ENCODE data around the gene TANGO6.

TANGO6 gene

DNA sequence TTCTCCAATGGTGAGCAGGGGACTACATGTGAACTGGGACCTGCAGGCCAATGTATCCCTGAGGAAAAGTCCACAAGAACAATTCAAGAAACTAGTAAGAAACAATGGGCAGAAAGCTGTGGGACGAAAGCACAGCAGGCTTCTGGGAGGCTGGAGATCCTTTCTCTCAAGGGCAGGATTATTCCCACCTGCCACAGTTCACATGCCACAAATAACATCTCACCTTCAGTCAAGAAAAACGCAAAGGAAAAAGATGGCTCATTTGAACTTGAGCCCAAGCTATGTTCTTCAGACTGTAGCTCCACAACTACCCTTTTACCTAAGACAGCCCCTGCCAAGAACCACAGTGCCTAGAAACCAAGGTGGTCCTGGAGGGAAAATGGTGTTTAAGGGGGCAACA is 275.1 kb downstream of the TANGO6 start:
- Histone ChIP-seq H3K79me2 (ENCODE audit: insufficient read depth, low read length) (peaks cover 39% of the 10 kb centered on the region), H3K9me3 (ENCODE audit: insufficient read depth, low read length, severe bottlenecking) (no peaks in the 10 kb centered on the region), H3K4me2 (ENCODE audit: insufficient read depth, low read length) (no peak overlapping the region), H3K4me1 (ENCODE audit: insufficient read depth, low read length) (no peaks in the 10 kb centered on the region), H3K9ac (ENCODE audit: low read depth, low read length) (no peak overlapping the region), H2AFZ (ENCODE audit: low read depth, low read length) (no peak overlapping the region), H3K27me3 (ENCODE audit: insufficient read depth, low read length, poor library complexity) (no peaks in the 10 kb centered on the region), H3K4me3 (ENCODE audit: low read depth in 1 of 2, low read length in 2 of 2) (no peak overlapping the region), H3K27ac (ENCODE audit: low read length) (no peak overlapping the region), H3K36me3 (ENCODE audit: insufficient read depth, low read length) (peaks cover 87% of the 10 kb centered on the region), H4K20me1 (ENCODE audit: insufficient read depth, low read length) (peaks cover 72% of the 10 kb centered on the region)
- ATAC-seq (ENCODE audit: insufficient read depth, low read depth) (no peak), DNase-seq (no peak)
- TF ChIP-seq, protein P1, sequence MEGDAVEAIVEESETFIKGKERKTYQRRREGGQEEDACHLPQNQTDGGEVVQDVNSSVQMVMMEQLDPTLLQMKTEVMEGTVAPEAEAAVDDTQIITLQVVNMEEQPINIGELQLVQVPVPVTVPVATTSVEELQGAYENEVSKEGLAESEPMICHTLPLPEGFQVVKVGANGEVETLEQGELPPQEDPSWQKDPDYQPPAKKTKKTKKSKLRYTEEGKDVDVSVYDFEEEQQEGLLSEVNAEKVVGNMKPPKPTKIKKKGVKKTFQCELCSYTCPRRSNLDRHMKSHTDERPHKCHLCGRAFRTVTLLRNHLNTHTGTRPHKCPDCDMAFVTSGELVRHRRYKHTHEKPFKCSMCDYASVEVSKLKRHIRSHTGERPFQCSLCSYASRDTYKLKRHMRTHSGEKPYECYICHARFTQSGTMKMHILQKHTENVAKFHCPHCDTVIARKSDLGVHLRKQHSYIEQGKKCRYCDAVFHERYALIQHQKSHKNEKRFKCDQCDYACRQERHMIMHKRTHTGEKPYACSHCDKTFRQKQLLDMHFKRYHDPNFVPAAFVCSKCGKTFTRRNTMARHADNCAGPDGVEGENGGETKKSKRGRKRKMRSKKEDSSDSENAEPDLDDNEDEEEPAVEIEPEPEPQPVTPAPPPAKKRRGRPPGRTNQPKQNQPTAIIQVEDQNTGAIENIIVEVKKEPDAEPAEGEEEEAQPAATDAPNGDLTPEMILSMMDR (IDR thresholded peaks at IDR 0.05; ENCODE audit: borderline replicate concordance, extremely low read depth, low read length, poor library complexity, severe bottlenecking): no peak
- TF ChIP-seq EZH2 (IDR thresholded peaks at IDR 0.05; ENCODE audit: borderline replicate concordance, low read depth, low read length, severe bottlenecking): no peak

DNA sequence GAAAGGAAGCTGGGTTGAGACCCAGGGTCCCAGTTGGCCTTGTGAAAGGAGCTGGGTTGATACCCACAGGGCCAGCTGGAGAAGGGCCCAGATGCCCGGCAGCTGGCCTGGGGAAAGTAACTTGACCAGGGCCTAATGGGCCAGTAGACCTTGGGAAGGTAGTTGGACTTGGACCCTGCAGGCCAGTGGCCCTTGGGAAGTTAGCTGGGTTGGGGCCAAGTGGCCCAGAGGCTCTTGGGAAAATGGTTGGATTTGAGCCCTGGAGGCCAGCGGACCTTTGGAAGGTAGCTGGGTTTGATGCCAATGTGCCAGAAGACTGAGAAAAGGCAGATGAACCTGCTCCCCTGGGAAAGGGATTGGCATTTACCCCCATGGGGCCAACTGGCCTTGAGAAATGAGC is 275.7 kb downstream of the TANGO6 start:
- no peak overlapping the region for H3K4me3 ChIP-seq (ENCODE audit: low read depth in 1 of 2, low read length in 2 of 2)
- no peaks in the 10 kb centered on the region for H3K9me3 ChIP-seq (ENCODE audit: insufficient read depth, low read length, severe bottlenecking)
- no peak overlapping the region for H3K27ac ChIP-seq (ENCODE audit: low read length)
- H3K36me3 ChIP-seq (ENCODE audit: insufficient read depth, low read length): peaks cover 83% of the 10 kb centered on the region
- no peak for DNase-seq
- ATAC-seq (ENCODE audit: insufficient read depth, low read depth): no peak
- no peak overlapping the region for H3K4me2 ChIP-seq (ENCODE audit: insufficient read depth, low read length)
- no peak overlapping the region for H3K9ac ChIP-seq (ENCODE audit: low read depth, low read length)
- peaks cover 45% of the 10 kb centered on the region for H3K79me2 ChIP-seq (ENCODE audit: insufficient read depth, low read length)
- H4K20me1 ChIP-seq (ENCODE audit: insufficient read depth, low read length): peaks cover 74% of the 10 kb centered on the region
- H2AFZ ChIP-seq (ENCODE audit: low read depth, low read length): no peak overlapping the region
- no peaks in the 10 kb centered on the region for H3K27me3 ChIP-seq (ENCODE audit: insufficient read depth, low read length, poor library complexity)
- TF ChIP-seq EZH2 (IDR thresholded peaks at IDR 0.05; ENCODE audit: borderline replicate concordance, low read depth, low read length, severe bottlenecking): no peak
- TF ChIP-seq, protein P1 (IDR thresholded peaks at IDR 0.05; ENCODE audit: borderline replicate concordance, extremely low read depth, low read length, poor library complexity, severe bottlenecking): no peak
- no peaks in the 10 kb centered on the region for H3K4me1 ChIP-seq (ENCODE audit: insufficient read depth, low read length)

DNA sequence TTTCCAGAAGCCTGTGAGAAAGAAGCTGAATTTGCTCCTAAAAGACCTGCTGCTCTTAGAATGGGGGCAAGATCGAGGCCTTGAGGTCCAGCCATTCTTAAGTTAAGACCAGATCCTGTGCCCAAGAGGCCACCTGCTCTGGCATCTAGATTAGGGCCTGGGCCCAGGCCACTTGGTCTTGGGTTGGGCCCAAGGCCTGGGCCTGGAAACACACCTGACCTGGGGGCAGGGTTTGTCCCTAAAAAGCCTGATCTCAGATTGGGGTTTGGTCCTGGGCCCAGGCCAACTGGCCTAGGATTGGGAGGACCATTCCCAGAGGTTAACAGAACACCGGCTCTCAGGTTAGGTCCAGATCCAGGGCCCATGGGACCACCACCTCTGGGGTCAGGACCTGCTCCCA is 276.2 kb downstream of the TANGO6 start:
- DNase-seq (no peak), ATAC-seq (ENCODE audit: insufficient read depth, low read depth) (no peak)
- Histone ChIP-seq H3K27me3 (ENCODE audit: insufficient read depth, low read length, poor library complexity) (no peaks in the 10 kb centered on the region), H3K79me2 (ENCODE audit: insufficient read depth, low read length) (peaks cover 50% of the 10 kb centered on the region), H3K4me3 (ENCODE audit: low read depth in 1 of 2, low read length in 2 of 2) (no peak overlapping the region), H3K36me3 (ENCODE audit: insufficient read depth, low read length) (peaks cover 83% of the 10 kb centered on the region), H3K4me1 (ENCODE audit: insufficient read depth, low read length) (no peaks in the 10 kb centered on the region), H3K4me2 (ENCODE audit: insufficient read depth, low read length) (no peak overlapping the region), H3K9ac (ENCODE audit: low read depth, low read length) (no peak overlapping the region), H4K20me1 (ENCODE audit: insufficient read depth, low read length) (peaks cover 74% of the 10 kb centered on the region), H2AFZ (ENCODE audit: low read depth, low read length) (no peak overlapping the region), H3K9me3 (ENCODE audit: insufficient read depth, low read length, severe bottlenecking) (no peaks in the 10 kb centered on the region), H3K27ac (ENCODE audit: low read length) (no peak overlapping the region)
- TF ChIP-seq, protein P1 (IDR thresholded peaks at IDR 0.05; ENCODE audit: borderline replicate concordance, extremely low read depth, low read length, poor library complexity, severe bottlenecking): no peak
- TF ChIP-seq EZH2 (IDR thresholded peaks at IDR 0.05; ENCODE audit: borderline replicate concordance, low read depth, low read length, severe bottlenecking): no peak

Data from DND-41 (cell line).